SK-N-MC (cell line): ENCODE measurements around the gene CPNE5.

ENCODE experiments used
- EZH2 ChIP-seq: fragments of 200-600 bp; sonication (generic); IDR thresholded peaks from one replicate; pipeline ENCODE4 v1.6.1; 2017; ENCODE audit warnings: antibody characterized with exemption
- POLR2AphosphoS5 ChIP-seq: IDR thresholded peaks from 2 replicates; pipeline ENCODE4 v1.6.1; 2012; ENCODE audit warnings: mild to moderate bottlenecking, low read depth, low read length, borderline replicate concordance

GRCh38 chr6:36701401-36701991 is 137.7 kb downstream of the CPNE5 start:
- TF ChIP-seq POLR2AphosphoS5 (no peak), EZH2 (no peak)
